Panc1 (cell line): ENCODE measurements around the gene SLC25A29. TPM values are rescaled to one million over a fixed set of nuclear protein-coding genes. Genes with fewer than 3 reads are reported as not detected.
"Not testable (repeated sequence)": the region's sequence is repeated elsewhere in the genome, so short reads cannot be mapped to it uniquely, and the experiment has no call there.

Source experiments
- ATAC-seq: fragments of 200-7000 bp; cut with Tn5 transposase; 2 replicates; pipeline ENCODE4 v1.9.1; 2020; ENCODE audit warnings: mild to moderate bottlenecking, moderate library complexity
- BruUV-seq: library from RNA; stranded (reverse); fragments of 400-500 nt; replicated peaks from 2 replicates; lab custom pipeline; 2021; lab: Mats Ljungman, UMichigan
- CTCF ChIA-PET: fragments of 300-600 bp; sonication (Branson Sonifier 250); formaldehyde crosslinking; loops from one replicate; lab custom pipeline; 2022; ENCODE audit warnings: antibody characterized with exemption; lab: Charles Lee
- POLR2A ChIA-PET: fragments of 300-600 bp; sonication (Branson Sonifier 250); formaldehyde crosslinking; loops from one replicate; lab custom pipeline; 2022; ENCODE audit warnings: antibody characterized with exemption; lab: Charles Lee
- DNase-seq: peaks from one replicate; pipeline ENCODE4 v3.0.0-alpha.2; 2010; ENCODE audit warnings: low read depth, low spot score
- H3K27ac ChIP-seq: 2 replicates; pipeline ENCODE4 v1.5.1; 2011; ENCODE audit warnings: mild to moderate bottlenecking, low read length, inconsistent platforms
- H3K27me3 ChIP-seq: fragments of 200-500 bp; sonication (Bioruptor generic); 2 replicates; pipeline ENCODE4 v1.6.0; 2014; ENCODE audit warnings: low read length, inconsistent platforms; ENCODE audit not compliant: control insufficient read depth, insufficient read depth
- H3K36me3 ChIP-seq: fragments of 200-500 bp; sonication (Bioruptor generic); 2 replicates; pipeline ENCODE4 v1.5.1; 2014; ENCODE audit warnings: inconsistent platforms, mild to moderate bottlenecking, low read length, moderate library complexity; ENCODE audit not compliant: control insufficient read depth, insufficient read depth
- H3K4me1 ChIP-seq: 2 replicates; pipeline ENCODE4 v1.5.1; 2011; ENCODE audit warnings: inconsistent platforms, mild to moderate bottlenecking, low read length, moderate library complexity; ENCODE audit not compliant: control insufficient read depth, insufficient read depth
- H3K4me3 ChIP-seq, 2 experiments: 2 replicates each; pipeline ENCODE4 v1.5.1; 2011 to 2012; ENCODE audit warnings: low read depth in 2 of 2, low read length in 2 of 2, mild to moderate bottlenecking in 2 of 2, inconsistent platforms in 1 of 2, moderate library complexity in 1 of 2
- H3K9me3 ChIP-seq: fragments of 200-500 bp; sonication (Bioruptor generic); 2 replicates; pipeline ENCODE4 v1.5.1; 2014; ENCODE audit warnings: low read depth, mild to moderate bottlenecking, inconsistent platforms, low read length, moderate library complexity; ENCODE audit not compliant: control insufficient read depth, insufficient read depth
- POLR2AphosphoS5 ChIP-seq: IDR thresholded peaks from 2 replicates; pipeline ENCODE4 v1.6.1; 2012; ENCODE audit warnings: mild to moderate bottlenecking, low read depth, low read length, moderate library complexity
- SIN3A ChIP-seq: IDR thresholded peaks from 2 replicates; pipeline ENCODE4 v1.6.1; 2012; ENCODE audit warnings: low read depth, mild to moderate bottlenecking, low read length, moderate library complexity, borderline replicate concordance; ENCODE audit not compliant: insufficient read depth
- TCF7L2 ChIP-seq: IDR thresholded peaks from 2 replicates; pipeline ENCODE4 v1.6.1; 2011; ENCODE audit warnings: mild to moderate bottlenecking, low read depth, low read length, inconsistent platforms
- in situ Hi-C: cut with HindIII; loops from 2 replicates; pipeline ENCODE4 v1.10.0; 2016; ENCODE audit warnings: low sequenced_read_pairs, low pct_unique_long_range_greater_than_20kb
- intact Hi-C: fragments of 100-400 bp; cut with micrococcal nuclease; formaldehyde crosslinking; loops from one replicate; pipeline ENCODE4 v1.10.0; 2022; ENCODE audit not compliant: unreplicated experiment
- total RNA-seq: library from RNA; stranded (reverse); gene quantifications from one replicate; pipeline ENCODE4 v1.2.1, GENCODE V29; 2021; ENCODE audit not compliant: unreplicated experiment
- TF ChIP-seq, protein P1 (sequence below): fragments of 450-650 bp; IDR thresholded peaks from 2 replicates; pipeline ENCODE4 v1.5.1; 2017; ENCODE audit warnings: mild to moderate bottlenecking
- TF ChIP-seq, protein P2 (sequence below), 2 experiments: IDR thresholded peaks; 2 replicates each; pipeline ENCODE4 v1.6.1; 2011 to 2012; ENCODE audit warnings: low read depth in 2 of 2, control low read depth in 1 of 2, low read length in 1 of 2, mild to moderate bottlenecking in 1 of 2, moderate library complexity in 1 of 2; ENCODE audit not compliant: insufficient read depth in 1 of 2

Gene SLC25A29
- total RNA-seq, 1 experiment from 2014 or later = 33.6 TPM

DNA sequence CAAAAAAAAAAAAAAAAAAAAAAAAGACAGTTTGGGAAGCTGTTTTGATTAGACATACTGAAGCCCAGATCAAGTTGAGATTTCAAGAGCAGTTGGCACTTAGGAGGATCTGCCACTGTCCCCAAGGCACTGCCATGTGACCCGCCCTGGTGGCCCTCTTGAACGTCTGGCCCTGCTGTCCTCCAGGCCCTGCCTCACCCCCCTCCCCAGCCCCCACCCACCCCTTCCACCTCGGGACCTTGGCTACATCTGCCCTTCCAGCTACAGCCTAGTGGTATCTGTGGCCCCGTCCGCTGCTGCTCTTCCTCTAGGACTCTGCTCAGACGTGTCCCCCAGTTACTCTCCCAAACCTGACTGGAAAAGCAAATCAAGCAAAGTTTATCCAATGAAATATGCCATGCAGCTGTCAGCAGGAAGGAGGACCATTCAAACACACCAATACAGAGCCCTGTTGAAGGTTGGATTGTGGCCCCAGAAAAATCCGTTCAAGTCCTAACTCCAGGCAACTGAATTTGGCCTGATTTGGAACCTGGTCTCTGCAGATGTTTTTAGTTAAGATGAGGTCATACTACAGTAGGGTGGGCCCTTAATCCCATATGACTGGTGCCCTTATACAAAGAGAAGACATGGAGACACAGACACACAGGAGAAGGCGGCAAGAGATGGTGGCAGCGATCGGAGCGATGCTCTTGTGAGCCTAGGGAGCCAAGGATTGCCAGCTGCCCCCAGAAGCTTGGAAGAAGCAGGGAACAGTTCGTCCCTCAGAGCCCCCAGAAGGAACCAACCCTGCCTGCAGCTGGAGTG, 17.7 kb downstream of the SLC25A29 start:
- CTCF ChIA-PET = interaction anchor here (0.6 kb wide), 2 partner anchors 14 to 213 kb away, joined by 3 to 5 read pairs; no protein-coding TSS in a partner anchor
- in situ Hi-C loops (no loop called here), intact Hi-C loops (no loop called here)
- Histone ChIP-seq H3K27ac (no peak overlapping the region), H3K4me1 (peaks cover 20% of the 10 kb centered on the region), H3K27me3 (no peaks in the 10 kb centered on the region), H3K36me3 (no peaks in the 10 kb centered on the region), H3K9me3 (no peaks in the 10 kb centered on the region), H3K4me3 (no peak overlapping the region)
- ATAC-seq (no peak), DNase-seq (no peak)
- BruUV-seq = no TSS peak
- TF ChIP-seq TCF7L2 (no peak), SIN3A (no peak), POLR2AphosphoS5 (no peak)
- TF ChIP-seq, protein P1, sequence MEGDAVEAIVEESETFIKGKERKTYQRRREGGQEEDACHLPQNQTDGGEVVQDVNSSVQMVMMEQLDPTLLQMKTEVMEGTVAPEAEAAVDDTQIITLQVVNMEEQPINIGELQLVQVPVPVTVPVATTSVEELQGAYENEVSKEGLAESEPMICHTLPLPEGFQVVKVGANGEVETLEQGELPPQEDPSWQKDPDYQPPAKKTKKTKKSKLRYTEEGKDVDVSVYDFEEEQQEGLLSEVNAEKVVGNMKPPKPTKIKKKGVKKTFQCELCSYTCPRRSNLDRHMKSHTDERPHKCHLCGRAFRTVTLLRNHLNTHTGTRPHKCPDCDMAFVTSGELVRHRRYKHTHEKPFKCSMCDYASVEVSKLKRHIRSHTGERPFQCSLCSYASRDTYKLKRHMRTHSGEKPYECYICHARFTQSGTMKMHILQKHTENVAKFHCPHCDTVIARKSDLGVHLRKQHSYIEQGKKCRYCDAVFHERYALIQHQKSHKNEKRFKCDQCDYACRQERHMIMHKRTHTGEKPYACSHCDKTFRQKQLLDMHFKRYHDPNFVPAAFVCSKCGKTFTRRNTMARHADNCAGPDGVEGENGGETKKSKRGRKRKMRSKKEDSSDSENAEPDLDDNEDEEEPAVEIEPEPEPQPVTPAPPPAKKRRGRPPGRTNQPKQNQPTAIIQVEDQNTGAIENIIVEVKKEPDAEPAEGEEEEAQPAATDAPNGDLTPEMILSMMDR = no peak
- TF ChIP-seq, protein P2, sequence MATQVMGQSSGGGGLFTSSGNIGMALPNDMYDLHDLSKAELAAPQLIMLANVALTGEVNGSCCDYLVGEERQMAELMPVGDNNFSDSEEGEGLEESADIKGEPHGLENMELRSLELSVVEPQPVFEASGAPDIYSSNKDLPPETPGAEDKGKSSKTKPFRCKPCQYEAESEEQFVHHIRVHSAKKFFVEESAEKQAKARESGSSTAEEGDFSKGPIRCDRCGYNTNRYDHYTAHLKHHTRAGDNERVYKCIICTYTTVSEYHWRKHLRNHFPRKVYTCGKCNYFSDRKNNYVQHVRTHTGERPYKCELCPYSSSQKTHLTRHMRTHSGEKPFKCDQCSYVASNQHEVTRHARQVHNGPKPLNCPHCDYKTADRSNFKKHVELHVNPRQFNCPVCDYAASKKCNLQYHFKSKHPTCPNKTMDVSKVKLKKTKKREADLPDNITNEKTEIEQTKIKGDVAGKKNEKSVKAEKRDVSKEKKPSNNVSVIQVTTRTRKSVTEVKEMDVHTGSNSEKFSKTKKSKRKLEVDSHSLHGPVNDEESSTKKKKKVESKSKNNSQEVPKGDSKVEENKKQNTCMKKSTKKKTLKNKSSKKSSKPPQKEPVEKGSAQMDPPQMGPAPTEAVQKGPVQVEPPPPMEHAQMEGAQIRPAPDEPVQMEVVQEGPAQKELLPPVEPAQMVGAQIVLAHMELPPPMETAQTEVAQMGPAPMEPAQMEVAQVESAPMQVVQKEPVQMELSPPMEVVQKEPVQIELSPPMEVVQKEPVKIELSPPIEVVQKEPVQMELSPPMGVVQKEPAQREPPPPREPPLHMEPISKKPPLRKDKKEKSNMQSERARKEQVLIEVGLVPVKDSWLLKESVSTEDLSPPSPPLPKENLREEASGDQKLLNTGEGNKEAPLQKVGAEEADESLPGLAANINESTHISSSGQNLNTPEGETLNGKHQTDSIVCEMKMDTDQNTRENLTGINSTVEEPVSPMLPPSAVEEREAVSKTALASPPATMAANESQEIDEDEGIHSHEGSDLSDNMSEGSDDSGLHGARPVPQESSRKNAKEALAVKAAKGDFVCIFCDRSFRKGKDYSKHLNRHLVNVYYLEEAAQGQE (IDR thresholded peaks at IDR 0.05; ENCODE audit: insufficient read depth in 1 of 2, low read depth in 2 of 2, low read length in 1 of 2) = no peak
- POLR2A ChIA-PET = no interaction called here

DNA sequence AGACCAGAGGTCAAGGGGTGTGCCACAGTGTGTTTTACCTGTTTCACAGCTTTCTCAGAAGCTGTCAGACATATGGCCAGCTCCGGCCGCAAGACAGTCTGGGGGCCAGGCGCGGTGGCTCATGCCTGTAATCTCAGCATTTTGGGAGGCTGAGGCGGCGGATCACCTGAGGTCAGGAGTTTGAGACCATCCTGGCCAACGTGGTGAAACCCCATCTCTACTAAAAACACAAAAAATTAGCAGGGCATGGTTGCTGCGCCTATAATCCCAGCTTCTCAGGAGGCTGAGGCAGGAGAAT, 18.3 kb downstream of the SLC25A29 start:
- DNase-seq, BruUV-seq, H3K27me3 ChIP-seq, H3K36me3 ChIP-seq, ATAC-seq, H3K9me3 ChIP-seq, H3K27ac ChIP-seq, in situ Hi-C loops, intact Hi-C loops, POLR2A ChIA-PET, H3K4me3 ChIP-seq: not testable (repeated sequence)
- peaks cover 23% of the 10 kb centered on the region for H3K4me1 ChIP-seq
- CTCF ChIA-PET = interaction anchor here (0.6 to 0.9 kb wide), 3 partner anchors 14 to 213 kb away, joined by 3 to 5 read pairs (median 3); no protein-coding TSS in a partner anchor
